Panc1 (cell line): ENCODE results near the gene SLC16A6.
"Not testable (repeated sequence)": the region's sequence is repeated elsewhere in the genome, so short reads cannot be mapped to it uniquely, and the experiment has no call there.

Experiments used
- SIN3A ChIP-seq: IDR thresholded peaks from 2 replicates; pipeline ENCODE4 v1.6.1; 2012; ENCODE audit warnings: low read depth, mild to moderate bottlenecking, low read length, moderate library complexity, borderline replicate concordance; ENCODE audit not compliant: insufficient read depth
- TF ChIP-seq, protein P1 (sequence below), 2 experiments: IDR thresholded peaks; 2 replicates each; pipeline ENCODE4 v1.6.1; 2011 to 2012; ENCODE audit warnings: low read depth in 2 of 2, control low read depth in 1 of 2, low read length in 1 of 2, mild to moderate bottlenecking in 1 of 2, moderate library complexity in 1 of 2; ENCODE audit not compliant: insufficient read depth in 1 of 2

DNA sequence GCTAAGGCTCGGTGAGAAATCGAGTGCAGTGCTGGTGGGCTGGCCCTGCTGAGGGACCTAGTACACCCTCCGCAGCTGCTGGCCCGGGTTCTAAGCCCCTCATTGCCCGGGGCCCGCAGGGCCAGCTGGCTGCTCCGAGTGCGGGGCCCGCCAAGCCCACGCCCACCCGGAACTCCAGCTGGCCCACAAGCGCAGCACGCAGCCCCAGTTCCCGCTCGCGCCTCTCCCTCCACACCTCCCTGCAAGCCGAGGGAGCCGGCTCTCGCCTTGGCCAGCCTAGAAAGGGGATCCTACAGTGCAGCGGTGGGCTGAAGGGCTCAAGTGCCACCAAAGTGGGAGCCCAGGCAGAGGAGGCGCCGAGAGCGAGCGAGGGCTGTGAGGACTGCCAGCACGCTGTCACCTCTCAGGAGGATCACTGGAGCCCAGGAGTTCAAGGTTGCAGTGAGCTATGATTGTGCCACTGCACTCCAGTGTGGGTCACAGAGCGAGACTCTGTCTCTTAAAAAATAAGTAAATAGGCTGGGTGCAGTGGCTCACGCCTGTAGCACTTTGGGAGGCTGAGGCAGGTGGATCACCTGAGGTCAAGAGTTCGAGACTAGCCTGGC, 18.2 kb upstream of the SLC16A6 start:
- not testable (repeated sequence) for TF ChIP-seq SIN3A
- TF ChIP-seq, protein P1, sequence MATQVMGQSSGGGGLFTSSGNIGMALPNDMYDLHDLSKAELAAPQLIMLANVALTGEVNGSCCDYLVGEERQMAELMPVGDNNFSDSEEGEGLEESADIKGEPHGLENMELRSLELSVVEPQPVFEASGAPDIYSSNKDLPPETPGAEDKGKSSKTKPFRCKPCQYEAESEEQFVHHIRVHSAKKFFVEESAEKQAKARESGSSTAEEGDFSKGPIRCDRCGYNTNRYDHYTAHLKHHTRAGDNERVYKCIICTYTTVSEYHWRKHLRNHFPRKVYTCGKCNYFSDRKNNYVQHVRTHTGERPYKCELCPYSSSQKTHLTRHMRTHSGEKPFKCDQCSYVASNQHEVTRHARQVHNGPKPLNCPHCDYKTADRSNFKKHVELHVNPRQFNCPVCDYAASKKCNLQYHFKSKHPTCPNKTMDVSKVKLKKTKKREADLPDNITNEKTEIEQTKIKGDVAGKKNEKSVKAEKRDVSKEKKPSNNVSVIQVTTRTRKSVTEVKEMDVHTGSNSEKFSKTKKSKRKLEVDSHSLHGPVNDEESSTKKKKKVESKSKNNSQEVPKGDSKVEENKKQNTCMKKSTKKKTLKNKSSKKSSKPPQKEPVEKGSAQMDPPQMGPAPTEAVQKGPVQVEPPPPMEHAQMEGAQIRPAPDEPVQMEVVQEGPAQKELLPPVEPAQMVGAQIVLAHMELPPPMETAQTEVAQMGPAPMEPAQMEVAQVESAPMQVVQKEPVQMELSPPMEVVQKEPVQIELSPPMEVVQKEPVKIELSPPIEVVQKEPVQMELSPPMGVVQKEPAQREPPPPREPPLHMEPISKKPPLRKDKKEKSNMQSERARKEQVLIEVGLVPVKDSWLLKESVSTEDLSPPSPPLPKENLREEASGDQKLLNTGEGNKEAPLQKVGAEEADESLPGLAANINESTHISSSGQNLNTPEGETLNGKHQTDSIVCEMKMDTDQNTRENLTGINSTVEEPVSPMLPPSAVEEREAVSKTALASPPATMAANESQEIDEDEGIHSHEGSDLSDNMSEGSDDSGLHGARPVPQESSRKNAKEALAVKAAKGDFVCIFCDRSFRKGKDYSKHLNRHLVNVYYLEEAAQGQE (IDR thresholded peaks at IDR 0.05; ENCODE audit: insufficient read depth in 1 of 2, low read depth in 2 of 2, low read length in 1 of 2): not testable (repeated sequence)
